Measurements from ENCODE around the gene ZNF710.

ZNF710 gene

GRCh38 chr15:90054618-90055097, 53.5 kb downstream of the ZNF710 start:
- Histone ChIP-seq H3K27ac (ENCODE audit: low read depth, low read length) (no peak overlapping the region), H3K4me1 (ENCODE audit: control insufficient read depth, low read length) (peaks cover 24% of the 10 kb centered on the region), H3K79me2 (ENCODE audit: control insufficient read depth, low read length) (peaks cover 45% of the 10 kb centered on the region)

GRCh38 chr15:90055182-90055581, 54.1 kb downstream of the ZNF710 start:
- H3K79me2 ChIP-seq (ENCODE audit: control insufficient read depth, low read length), result peaks cover 47% of the 10 kb centered on the region
- no peaks in the 10 kb centered on the region for H3K9me2 ChIP-seq (replicated peaks; ENCODE audit: control insufficient read depth, low read length)
- H3K9me3 ChIP-seq (ENCODE audit: control insufficient read depth, insufficient read depth, low read length), result no peaks in the 10 kb centered on the region
- 0 out of 2 replicates have a peak, but pooled peaks cover 3% of the 10 kb centered on the region for H4K20me1 ChIP-seq (ENCODE audit: control insufficient read depth, insufficient read depth, low read depth, low read length)
- H3K27me3 ChIP-seq (ENCODE audit: control insufficient read depth, low read length), result no peaks in the 10 kb centered on the region
- peaks cover 29% of the 10 kb centered on the region for H3K4me1 ChIP-seq (ENCODE audit: control insufficient read depth, low read length)
- no peak overlapping the region for H3K27ac ChIP-seq (ENCODE audit: low read depth, low read length)
- no peaks in the 10 kb centered on the region for H3K36me3 ChIP-seq (ENCODE audit: control insufficient read depth, low read length)
- H3K4me3 ChIP-seq (ENCODE audit: low read length), result no peak overlapping the region
- no peaks in the 10 kb centered on the region for H3F3A ChIP-seq (ENCODE audit: control insufficient read depth, insufficient read depth)
- TF ChIP-seq CTCF (IDR thresholded peaks at IDR 0.05; ENCODE audit: low read depth, low read length, poor library complexity, severe bottlenecking) (no peak), EZH2phosphoT487 (IDR thresholded peaks at IDR 0.05; ENCODE audit: borderline replicate concordance, low read length) (no peak)
- H3K4me2 ChIP-seq (ENCODE audit: low read length), result no peak overlapping the region

More at GRCh38 chr15:90054618-90055097, 53.5 kb downstream of the ZNF710 start:
- no peak overlapping the region for H3K4me2 ChIP-seq (ENCODE audit: low read length)
- H3K9me2 ChIP-seq (replicated peaks; ENCODE audit: control insufficient read depth, low read length), result no peaks in the 10 kb centered on the region
- H3K36me3 ChIP-seq (ENCODE audit: control insufficient read depth, low read length), result no peaks in the 10 kb centered on the region
- 0 out of 2 replicates have a peak, but pooled peaks cover 3% of the 10 kb centered on the region for H4K20me1 ChIP-seq (ENCODE audit: control insufficient read depth, insufficient read depth, low read depth, low read length)
- H3K27me3 ChIP-seq (ENCODE audit: control insufficient read depth, low read length), result no peaks in the 10 kb centered on the region
- H3F3A ChIP-seq (ENCODE audit: control insufficient read depth, insufficient read depth), result no peaks in the 10 kb centered on the region
- H3K4me3 ChIP-seq (ENCODE audit: low read length), result no peak overlapping the region
- H3K9me3 ChIP-seq (ENCODE audit: control insufficient read depth, insufficient read depth, low read length), result no peaks in the 10 kb centered on the region
- no peak for TF ChIP-seq CTCF (IDR thresholded peaks at IDR 0.05; ENCODE audit: low read depth, low read length, poor library complexity, severe bottlenecking)
- no peak for TF ChIP-seq EZH2phosphoT487 (IDR thresholded peaks at IDR 0.05; ENCODE audit: borderline replicate concordance, low read length)

- Histone ChIP-seq H3K36me3 (ENCODE audit: control insufficient read depth, low read length) (peaks cover 3% of the 10 kb centered on the region), H3K4me2 (ENCODE audit: low read length) (no peak overlapping the region), H3K4me3 (ENCODE audit: low read length) (no peak overlapping the region), H3K9me3 (ENCODE audit: control insufficient read depth, insufficient read depth, low read length) (no peaks in the 10 kb centered on the region), H3K27me3 (ENCODE audit: control insufficient read depth, low read length) (no peaks in the 10 kb centered on the region), H3K4me1 (ENCODE audit: control insufficient read depth, low read length) (peaks cover 43% of the 10 kb centered on the region), H3K9me2 (replicated peaks; ENCODE audit: control insufficient read depth, low read length) (no peaks in the 10 kb centered on the region), H3F3A (ENCODE audit: control insufficient read depth, insufficient read depth) (peaks cover 6% of the 10 kb centered on the region), H3K79me2 (ENCODE audit: control insufficient read depth, low read length) (peaks cover 56% of the 10 kb centered on the region), H3K27ac (ENCODE audit: low read depth, low read length) (no peak overlapping the region), H4K20me1 (ENCODE audit: control insufficient read depth, insufficient read depth, low read depth, low read length) (0 out of 2 replicates have a peak, but pooled peaks cover 3% of the 10 kb centered on the region)
- no peak for TF ChIP-seq EZH2phosphoT487 (IDR thresholded peaks at IDR 0.05; ENCODE audit: borderline replicate concordance, low read length)
- TF ChIP-seq CTCF (IDR thresholded peaks at IDR 0.05; ENCODE audit: low read depth, low read length, poor library complexity, severe bottlenecking), result no peak
Measured at GRCh38 chr15:90056529-90056928, 55.4 kb downstream of the ZNF710 start.
